Measurements from ENCODE around the gene MTHFD2.

DNA sequence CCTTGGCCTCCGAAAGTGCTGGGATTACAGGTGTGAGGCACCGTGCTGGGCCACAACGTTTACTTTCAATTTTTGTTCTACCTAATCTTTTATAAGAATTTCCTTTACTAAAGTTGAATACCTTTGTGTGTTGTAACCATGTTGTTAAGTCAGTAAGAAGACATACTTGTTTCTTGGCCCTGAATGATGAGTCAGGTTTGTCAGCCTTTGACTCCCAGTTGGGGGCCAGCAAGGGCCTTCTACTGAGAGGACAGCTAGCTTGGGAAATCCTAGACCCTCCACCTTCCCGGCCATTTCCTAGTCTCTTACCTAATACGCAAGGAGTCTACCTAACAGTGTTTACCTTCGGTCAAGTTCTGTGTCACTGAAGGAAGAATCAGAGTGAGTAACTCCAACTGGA is 22.7 kb downstream of the MTHFD2 start:
- TF ChIP-seq, protein P1, sequence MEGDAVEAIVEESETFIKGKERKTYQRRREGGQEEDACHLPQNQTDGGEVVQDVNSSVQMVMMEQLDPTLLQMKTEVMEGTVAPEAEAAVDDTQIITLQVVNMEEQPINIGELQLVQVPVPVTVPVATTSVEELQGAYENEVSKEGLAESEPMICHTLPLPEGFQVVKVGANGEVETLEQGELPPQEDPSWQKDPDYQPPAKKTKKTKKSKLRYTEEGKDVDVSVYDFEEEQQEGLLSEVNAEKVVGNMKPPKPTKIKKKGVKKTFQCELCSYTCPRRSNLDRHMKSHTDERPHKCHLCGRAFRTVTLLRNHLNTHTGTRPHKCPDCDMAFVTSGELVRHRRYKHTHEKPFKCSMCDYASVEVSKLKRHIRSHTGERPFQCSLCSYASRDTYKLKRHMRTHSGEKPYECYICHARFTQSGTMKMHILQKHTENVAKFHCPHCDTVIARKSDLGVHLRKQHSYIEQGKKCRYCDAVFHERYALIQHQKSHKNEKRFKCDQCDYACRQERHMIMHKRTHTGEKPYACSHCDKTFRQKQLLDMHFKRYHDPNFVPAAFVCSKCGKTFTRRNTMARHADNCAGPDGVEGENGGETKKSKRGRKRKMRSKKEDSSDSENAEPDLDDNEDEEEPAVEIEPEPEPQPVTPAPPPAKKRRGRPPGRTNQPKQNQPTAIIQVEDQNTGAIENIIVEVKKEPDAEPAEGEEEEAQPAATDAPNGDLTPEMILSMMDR (IDR thresholded peaks at IDR 0.05): no peak
- no peak for TF ChIP-seq ZFX (IDR thresholded peaks at IDR 0.05; ENCODE audit: borderline replicate concordance)
